Hepatocyte (in vitro differentiated cells): ENCODE measurements around the gene RIT2. TPM values are rescaled to one million over a fixed set of nuclear protein-coding genes. Genes with fewer than 3 reads are reported as not detected.

Experiments
- DNase-seq: peaks from one replicate; pipeline ENCODE4 v3.0.0-alpha.2; 2016; ENCODE audit warnings: low spot score
- H2AFZ ChIP-seq: fragments of 200-600 bp; sonication (generic); 2 replicates; pipeline ENCODE4 v1.6.0; 2016; ENCODE audit warnings: antibody characterized with exemption, mild to moderate bottlenecking
- H3K27ac ChIP-seq: fragments of 200-600 bp; sonication (generic); 2 replicates; pipeline ENCODE4 v1.5.1; 2016; ENCODE audit warnings: mild to moderate bottlenecking
- H3K27me3 ChIP-seq: fragments of 200-600 bp; sonication (generic); 2 replicates; pipeline ENCODE4 v1.6.1; 2016
- H3K36me3 ChIP-seq: fragments of 200-600 bp; sonication (generic); replicated peaks from 2 replicates; pipeline ENCODE4 v1.5.1; 2016; ENCODE audit warnings: low read depth; ENCODE audit not compliant: insufficient read depth
- H3K4me1 ChIP-seq: fragments of 200-600 bp; sonication (generic); 2 replicates; pipeline ENCODE4 v1.5.1; 2016; ENCODE audit warnings: mild to moderate bottlenecking, moderate library complexity; ENCODE audit not compliant: insufficient read depth
- H3K4me2 ChIP-seq: fragments of 200-600 bp; sonication (generic); 2 replicates; pipeline ENCODE4 v1.6.0; 2016
- H3K4me3 ChIP-seq: fragments of 200-600 bp; sonication (generic); 2 replicates; pipeline ENCODE4 v1.5.1; 2016; ENCODE audit warnings: mild to moderate bottlenecking
- H3K79me2 ChIP-seq: fragments of 200-600 bp; sonication (generic); 2 replicates; pipeline ENCODE4 v1.6.0; 2017; ENCODE audit warnings: mild to moderate bottlenecking
- H3K9me2 ChIP-seq: fragments of 200-600 bp; sonication (generic); replicated peaks from 2 replicates; pipeline ENCODE4 v1.6.0; 2017; ENCODE audit warnings: mild to moderate bottlenecking; ENCODE audit not compliant: insufficient read depth
- H3K9me3 ChIP-seq: fragments of 200-600 bp; sonication (generic); 2 replicates; pipeline ENCODE4 v1.5.1; 2016; ENCODE audit warnings: low read depth, mild to moderate bottlenecking
- H4K20me1 ChIP-seq: fragments of 200-600 bp; sonication (generic); 2 replicates; pipeline ENCODE4 v1.6.0; 2016; ENCODE audit warnings: mild to moderate bottlenecking; ENCODE audit not compliant: insufficient read depth, poor library complexity, severe bottlenecking
- EZH2 ChIP-seq: fragments of 200-600 bp; sonication (generic); IDR thresholded peaks from 2 replicates; pipeline ENCODE4 v1.6.1; 2016; ENCODE audit warnings: antibody characterized with exemption, mild to moderate bottlenecking, borderline replicate concordance
- EZH2phosphoT487 ChIP-seq: fragments of 200-600 bp; sonication (generic); IDR thresholded peaks from one replicate; pipeline ENCODE4 v1.6.1; 2018; ENCODE audit warnings: antibody characterized with exemption, mild to moderate bottlenecking, low read depth, moderate library complexity; ENCODE audit not compliant: unreplicated experiment, severe bottlenecking
- WGBS: methylation state at CpG from one replicate; pipeline ENCODE4 v1.1.6; 2016; ENCODE audit warnings: low lambda C conversion rate; ENCODE audit errors: missing lambda C conversion rate; 5-methylcytosine and 5-hydroxymethylcytosine counted together
- polyA plus RNA-seq: library from polyadenylated mRNA; unstranded; fragments of >200 nt; fragmentation: Nextera tagmentation; extraction: Ambion mirVana; gene quantifications from 2 replicates; pipeline ENCODE4 v1.2.1, GENCODE V29; 2016
- total RNA-seq: library from RNA; depleted of rRNA; stranded (reverse); fragments of >200 nt; gene quantifications from 2 replicates; pipeline ENCODE4 v1.2.3, GENCODE V29; 2014
- TF ChIP-seq, protein P1 (sequence below): fragments of 200-600 bp; sonication (generic); IDR thresholded peaks from 2 replicates; pipeline ENCODE4 v1.5.1; 2016; ENCODE audit warnings: antibody characterized with exemption, mild to moderate bottlenecking; ENCODE audit not compliant: poor library complexity

The RIT2 gene
- total and polyA plus RNA-seq, 2 experiments from 2014 or later = not detected

DNA sequence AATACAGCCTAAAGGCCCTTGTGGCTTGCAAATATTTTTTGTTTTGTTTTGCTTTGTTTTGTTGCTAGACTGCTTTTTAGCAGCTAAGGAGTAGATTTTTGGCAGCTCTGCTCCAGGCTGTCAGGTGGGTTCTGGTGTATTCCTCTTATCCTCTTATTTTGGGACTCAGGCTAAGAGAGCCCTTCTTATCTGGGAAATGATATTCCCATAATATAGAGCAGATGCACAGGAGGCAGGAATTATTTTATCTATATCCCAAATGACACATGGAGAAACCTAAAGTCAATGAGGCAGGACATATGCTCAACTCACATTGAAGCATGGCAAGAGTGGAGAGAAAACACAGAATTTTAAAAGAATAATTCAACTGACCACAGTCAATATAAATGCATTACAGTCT is 369.6 kb downstream of the RIT2 start:
- H2AFZ ChIP-seq = no peak overlapping the region
- no peaks in the 10 kb centered on the region for H4K20me1 ChIP-seq
- no peaks in the 10 kb centered on the region for H3K9me2 ChIP-seq
- no peaks in the 10 kb centered on the region for H3K79me2 ChIP-seq
- DNase-seq = no peak
- H3K27me3 ChIP-seq = no peaks in the 10 kb centered on the region
- H3K36me3 ChIP-seq = no peaks in the 10 kb centered on the region
- H3K4me1 ChIP-seq = peaks cover 5% of the 10 kb centered on the region
- no peak overlapping the region for H3K4me2 ChIP-seq
- H3K9me3 ChIP-seq = no peaks in the 10 kb centered on the region
- no peak overlapping the region for H3K27ac ChIP-seq
- H3K4me3 ChIP-seq = no peak overlapping the region
- TF ChIP-seq, protein P1, sequence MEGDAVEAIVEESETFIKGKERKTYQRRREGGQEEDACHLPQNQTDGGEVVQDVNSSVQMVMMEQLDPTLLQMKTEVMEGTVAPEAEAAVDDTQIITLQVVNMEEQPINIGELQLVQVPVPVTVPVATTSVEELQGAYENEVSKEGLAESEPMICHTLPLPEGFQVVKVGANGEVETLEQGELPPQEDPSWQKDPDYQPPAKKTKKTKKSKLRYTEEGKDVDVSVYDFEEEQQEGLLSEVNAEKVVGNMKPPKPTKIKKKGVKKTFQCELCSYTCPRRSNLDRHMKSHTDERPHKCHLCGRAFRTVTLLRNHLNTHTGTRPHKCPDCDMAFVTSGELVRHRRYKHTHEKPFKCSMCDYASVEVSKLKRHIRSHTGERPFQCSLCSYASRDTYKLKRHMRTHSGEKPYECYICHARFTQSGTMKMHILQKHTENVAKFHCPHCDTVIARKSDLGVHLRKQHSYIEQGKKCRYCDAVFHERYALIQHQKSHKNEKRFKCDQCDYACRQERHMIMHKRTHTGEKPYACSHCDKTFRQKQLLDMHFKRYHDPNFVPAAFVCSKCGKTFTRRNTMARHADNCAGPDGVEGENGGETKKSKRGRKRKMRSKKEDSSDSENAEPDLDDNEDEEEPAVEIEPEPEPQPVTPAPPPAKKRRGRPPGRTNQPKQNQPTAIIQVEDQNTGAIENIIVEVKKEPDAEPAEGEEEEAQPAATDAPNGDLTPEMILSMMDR = no peak
- no peak for TF ChIP-seq EZH2phosphoT487
- no peak for TF ChIP-seq EZH2

- H3K4me1 ChIP-seq = peaks cover 5% of the 10 kb centered on the region
- H3K4me2 ChIP-seq = no peak overlapping the region
- H3K27me3 ChIP-seq = no peaks in the 10 kb centered on the region
- TF ChIP-seq EZH2phosphoT487 (no peak), EZH2 (no peak)
- TF ChIP-seq, protein P1 = no peak
- H3K9me2 ChIP-seq = no peaks in the 10 kb centered on the region
- H3K4me3 ChIP-seq = no peak overlapping the region
- no peaks in the 10 kb centered on the region for H3K79me2 ChIP-seq
- no peak overlapping the region for H3K27ac ChIP-seq
- no peak for DNase-seq
- H2AFZ ChIP-seq = no peak overlapping the region
- H3K36me3 ChIP-seq = no peaks in the 10 kb centered on the region
- H3K9me3 ChIP-seq = no peaks in the 10 kb centered on the region
- H4K20me1 ChIP-seq = no peaks in the 10 kb centered on the region
Observed at GRCh38 chr18:42745171-42745570, 370.3 kb downstream of the RIT2 start.

DNA sequence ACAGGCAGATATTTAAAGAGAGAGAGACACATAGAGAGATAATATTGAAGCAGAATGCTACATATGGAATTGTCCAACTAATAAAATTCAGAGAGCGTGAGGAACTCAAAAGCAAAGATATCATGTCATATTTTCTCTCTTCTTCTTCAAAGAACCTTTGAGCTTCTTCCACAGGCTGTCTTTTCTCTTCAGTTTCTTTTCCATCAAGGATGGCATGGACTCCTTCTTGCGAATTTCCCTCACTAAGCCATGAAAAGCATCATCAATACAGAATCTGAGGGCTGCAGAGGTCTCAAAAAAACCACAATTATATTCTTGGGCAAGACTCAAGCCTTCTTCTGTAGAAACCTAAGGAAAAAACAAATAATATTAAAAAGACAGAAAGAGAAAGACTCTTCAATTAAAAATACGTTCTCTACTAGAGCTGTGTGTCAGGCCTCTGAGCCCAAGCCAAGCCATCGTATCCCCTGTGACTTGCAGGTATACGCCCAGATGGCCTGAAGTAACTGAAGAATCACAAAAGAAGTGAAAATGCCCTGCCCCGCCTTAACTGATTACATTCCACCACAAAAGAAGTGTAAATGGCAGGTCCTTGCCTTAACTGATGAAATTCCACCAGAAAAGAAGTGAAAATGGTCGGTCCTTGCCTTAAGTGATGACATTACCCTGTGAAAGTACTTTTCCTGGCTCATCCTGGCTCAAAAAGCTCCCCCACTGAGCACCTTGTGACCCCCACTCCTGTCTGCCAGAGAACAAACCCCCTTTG is 371.9 kb downstream of the RIT2 start:
- H3K27me3 ChIP-seq = no peaks in the 10 kb centered on the region
- H4K20me1 ChIP-seq = no peaks in the 10 kb centered on the region
- H3K4me1 ChIP-seq = peaks cover 5% of the 10 kb centered on the region
- H3K36me3 ChIP-seq = no peaks in the 10 kb centered on the region
- no peaks in the 10 kb centered on the region for H3K9me3 ChIP-seq
- H3K4me2 ChIP-seq = no peak overlapping the region
- H2AFZ ChIP-seq = no peak overlapping the region
- H3K9me2 ChIP-seq = no peaks in the 10 kb centered on the region
- no peak overlapping the region for H3K27ac ChIP-seq
- TF ChIP-seq EZH2 (no peak), EZH2phosphoT487 (no peak)
- TF ChIP-seq, protein P1 = no peak
- no peaks in the 10 kb centered on the region for H3K79me2 ChIP-seq
- WGBS = 73% methylated on average over 7 of the region's 7 CpGs
- no peak overlapping the region for H3K4me3 ChIP-seq
- no peak for DNase-seq

GRCh38 chr18:42742969-42743368 is 372.5 kb downstream of the RIT2 start:
- Histone ChIP-seq H3K4me1 (peaks cover 5% of the 10 kb centered on the region), H4K20me1 (no peaks in the 10 kb centered on the region), H3K79me2 (no peaks in the 10 kb centered on the region), H3K9me3 (no peaks in the 10 kb centered on the region), H3K27me3 (no peaks in the 10 kb centered on the region), H3K9me2 (no peaks in the 10 kb centered on the region), H3K4me2 (no peak overlapping the region), H3K36me3 (no peaks in the 10 kb centered on the region), H3K4me3 (no peak overlapping the region), H2AFZ (no peak overlapping the region), H3K27ac (no peak overlapping the region)
- no peak for DNase-seq
- TF ChIP-seq, protein P1 = no peak
- TF ChIP-seq EZH2phosphoT487 (no peak), EZH2 (no peak)
